Endodermal cell (in vitro differentiated cells): ENCODE data around the gene WTAP. TPM values are rescaled to one million over a fixed set of nuclear protein-coding genes. Genes with fewer than 3 reads are reported as not detected.
"Not testable (repeated sequence)": the region's sequence is repeated elsewhere in the genome, so short reads cannot be mapped to it uniquely, and the experiment has no call there.

Source experiments
- DNase-seq: peaks from one replicate; pipeline ENCODE4 v3.0.0-alpha.2; 2017
- H3K27ac ChIP-seq: 2 replicates; pipeline ENCODE4 v1.5.1; 2013; ENCODE audit warnings: mild to moderate bottlenecking, low read depth, low read length, moderate library complexity
- H3K27me3 ChIP-seq: 2 replicates; pipeline ENCODE4 v1.6.1; 2013; ENCODE audit warnings: mild to moderate bottlenecking, low read length, moderate library complexity; ENCODE audit not compliant: insufficient read depth, control insufficient read depth, poor library complexity, severe bottlenecking
- H3K36me3 ChIP-seq: 2 replicates; pipeline ENCODE4 v1.7.0; 2013; ENCODE audit warnings: mild to moderate bottlenecking, low read length, moderate library complexity; ENCODE audit not compliant: control insufficient read depth, insufficient read depth
- H3K4me1 ChIP-seq: one replicate; pipeline ENCODE4 v1.7.0; 2013; ENCODE audit warnings: low read length; ENCODE audit not compliant: control insufficient read depth, insufficient read depth
- H3K4me3 ChIP-seq: 2 replicates; pipeline ENCODE4 v1.5.1; 2013; ENCODE audit warnings: mild to moderate bottlenecking, low read length, moderate library complexity
- H3K9ac ChIP-seq: 2 replicates; pipeline ENCODE4 v1.6.1; 2013; ENCODE audit warnings: mild to moderate bottlenecking, low read length, moderate library complexity; ENCODE audit not compliant: poor library complexity, severe bottlenecking; ENCODE audit errors: extremely low read depth
- H3K9me3 ChIP-seq: 2 replicates; pipeline ENCODE4 v1.6.1; 2013; ENCODE audit warnings: mild to moderate bottlenecking, low read length, moderate library complexity; ENCODE audit not compliant: control insufficient read depth
- H3K27ac Mint-ChIP-seq: 2 replicates; pipeline ENCODE4 v1.8.0; 2020; ENCODE audit warnings: mixed read lengths
- H3K27me3 Mint-ChIP-seq: 2 replicates; pipeline ENCODE4 v1.8.0; 2021; ENCODE audit warnings: mild to moderate bottlenecking, mixed read lengths; ENCODE audit not compliant: insufficient read depth
- H3K36me3 Mint-ChIP-seq: 2 replicates; pipeline ENCODE4 v1.8.0; 2020; ENCODE audit warnings: low read depth, mixed read lengths
- H3K4me1 Mint-ChIP-seq: 2 replicates; pipeline ENCODE4 v1.8.0; 2020; ENCODE audit warnings: mixed read lengths
- H3K4me3 Mint-ChIP-seq: 2 replicates; pipeline ENCODE4 v1.8.0; 2020; ENCODE audit warnings: mild to moderate bottlenecking, moderate library complexity, mixed read lengths
- H3K9me3 Mint-ChIP-seq: 2 replicates; pipeline ENCODE4 v1.8.0; 2020; ENCODE audit warnings: mild to moderate bottlenecking, mixed read lengths
- CTCF ChIP-seq: fragments of 200-600 bp; sonication (generic); conservative IDR thresholded peaks from 2 replicates; pipeline ENCODE4 v1.5.0; 2021; ENCODE audit warnings: antibody characterized with exemption, mild to moderate bottlenecking
- WGBS, 2 experiments: methylation state at CpG; one replicate each; pipeline versions ENCODE4 v1.1.5 to v1.1.7; 2013; ENCODE audit warnings: missing lambda C conversion rate in 2 of 2, mixed read lengths in 1 of 2; ENCODE audit not compliant: insufficient coverage in 1 of 2, insufficient read length in 1 of 2; 5-methylcytosine and 5-hydroxymethylcytosine counted together
- total RNA-seq, 2 donors: library from RNA; stranded (reverse); fragmentation: NEBNext Ultra II Directional in 1 of 2; extraction: Animal tissue kit (Norgen Biotek cat#: 25700) in 1 of 2; gene quantifications; 2 replicates in 1 of 2; 3 replicates in 1 of 2; pipeline ENCODE4 v1.2.1, GENCODE V29; 2021

The WTAP gene
- total RNA-seq, 2 donors from 2014 or later: 112 to 119 TPM

GRCh38 chr6:159688266-159688905, 38.9 kb upstream of the WTAP start:
- no peak for TF ChIP-seq CTCF
- Mint-ChIP-seq H3K27me3 (no peaks in the 10 kb centered on the region), H3K9me3 (no peaks in the 10 kb centered on the region), H3K36me3 (peaks cover 44% of the 10 kb centered on the region), H3K4me3 (no peak overlapping the region), H3K4me1 (peaks cover 12% of the 10 kb centered on the region), H3K27ac (no peak overlapping the region)
- Histone ChIP-seq H3K9ac (no peak overlapping the region), H3K4me1 (peaks cover 4% of the 10 kb centered on the region), H3K9me3 (no peaks in the 10 kb centered on the region), H3K27me3 (no peaks in the 10 kb centered on the region), H3K4me3 (no peak overlapping the region), H3K36me3 (peaks cover 47% of the 10 kb centered on the region), H3K27ac (no peak overlapping the region)
- no peak for DNase-seq
- 95 to 100% methylated on average over 3 to 5 of the region's 5 CpGs for WGBS, 2 experiments

- H3K9me3 ChIP-seq: no peaks in the 10 kb centered on the region
- H3K9ac ChIP-seq: no peak overlapping the region
- Mint-ChIP-seq H3K36me3 (peaks cover 39% of the 10 kb centered on the region), H3K4me1 (peaks cover 15% of the 10 kb centered on the region), H3K9me3 (no peaks in the 10 kb centered on the region), H3K27me3 (no peaks in the 10 kb centered on the region), H3K4me3 (no peak overlapping the region), H3K27ac (peak overlapping the region; percentile 76)
- H3K36me3 ChIP-seq: peaks cover 42% of the 10 kb centered on the region
- no peak for DNase-seq
- TF ChIP-seq CTCF: no peak
- no peak overlapping the region for H3K27ac ChIP-seq
- 89 to 96% methylated on average over 5 to 6 of the region's 6 CpGs for WGBS, 2 experiments
- no peaks in the 10 kb centered on the region for H3K27me3 ChIP-seq
- H3K4me3 ChIP-seq: no peak overlapping the region
- peaks cover 4% of the 10 kb centered on the region for H3K4me1 ChIP-seq
Measured at GRCh38 chr6:159689001-159689400, 38.3 kb upstream of the WTAP start.

- not testable (repeated sequence) for H3K4me3 ChIP-seq, H3K9ac ChIP-seq, H3K4me3 Mint-ChIP-seq, H3K9me3 Mint-ChIP-seq, H3K27ac ChIP-seq, DNase-seq, H3K27ac Mint-ChIP-seq, H3K27me3 Mint-ChIP-seq, H3K27me3 ChIP-seq, H3K9me3 ChIP-seq, H3K4me1 ChIP-seq
- peaks cover 32% of the 10 kb centered on the region for H3K36me3 ChIP-seq
- 93 to 100% methylated on average over 4 to 13 of the region's 13 CpGs for WGBS, 2 experiments
- Mint-ChIP-seq H3K36me3 (peaks cover 37% of the 10 kb centered on the region), H3K4me1 (peaks cover 22% of the 10 kb centered on the region)
Measured at GRCh38 chr6:159690135-159690534, 37.2 kb upstream of the WTAP start.
